Keratinocyte (primary cell): ENCODE measurements around the gene ALPI. TPM values are rescaled to one million over a fixed set of nuclear protein-coding genes. Genes with fewer than 3 reads are reported as not detected.

Experiments
- DNase-seq: peaks from one replicate; pipeline ENCODE4 v3.0.0-alpha.2; 2011; ENCODE audit warnings: low read depth, missing footprints, low spot score
- FAIRE-seq: peaks from 2 replicates; lab custom pipeline; 2011; peaks lifted over from hg19 to GRCh38; lab: Jason Lieb, UNC
- H2AFZ ChIP-seq: 2 replicates; pipeline ENCODE4 v1.6.0; 2012; ENCODE audit warnings: low read length, control low read depth, inconsistent platforms; ENCODE audit not compliant: control insufficient read depth
- H3K27ac ChIP-seq: 2 replicates; pipeline ENCODE4 v1.5.1; 2011; ENCODE audit warnings: low read length; ENCODE audit not compliant: control insufficient read depth, insufficient read depth
- H3K27me3 ChIP-seq: 3 replicates; pipeline ENCODE4 v1.6.0; 2011; ENCODE audit warnings: low read length; ENCODE audit not compliant: control insufficient read depth, insufficient read depth; ENCODE audit errors: extremely low read depth
- H3K36me3 ChIP-seq, 2 experiments: 2 replicates in 1 of 2; 3 replicates in 1 of 2; pipeline ENCODE4 v1.5.1; 2011; ENCODE audit warnings: low read length in 2 of 2, mild to moderate bottlenecking in 1 of 2; ENCODE audit not compliant: control insufficient read depth in 2 of 2, insufficient read depth in 2 of 2; ENCODE audit errors: extremely low read depth in 1 of 2
- H3K4me1 ChIP-seq: 3 replicates; pipeline ENCODE4 v1.5.1; 2011; ENCODE audit warnings: low read length; ENCODE audit not compliant: control insufficient read depth, insufficient read depth; ENCODE audit errors: extremely low read depth
- H3K4me2 ChIP-seq: 3 replicates; pipeline ENCODE4 v1.6.0; 2011; ENCODE audit warnings: low read depth, low read length; ENCODE audit not compliant: control insufficient read depth, insufficient read depth; ENCODE audit errors: extremely low read depth
- H3K4me3 ChIP-seq, 3 experiments: fragments of 200-600 bp in 1 of 3; sonication (generic) in 1 of 3; 2 replicates in 2 of 3; 3 replicates in 1 of 3; pipeline ENCODE4 v1.5.1; 2011 to 2016; ENCODE audit warnings: low read length in 3 of 3, mild to moderate bottlenecking in 3 of 3, control low read depth in 2 of 3, inconsistent platforms in 1 of 3, low read depth in 1 of 3, mixed read lengths in 1 of 3, mixed run types in 1 of 3, moderate library complexity in 1 of 3; ENCODE audit not compliant: control insufficient read depth in 2 of 3, insufficient read depth in 2 of 3; ENCODE audit errors: extremely low read depth in 1 of 3
- H3K79me2 ChIP-seq: 2 replicates; pipeline ENCODE4 v1.6.0; 2012; ENCODE audit warnings: low read length; ENCODE audit not compliant: control insufficient read depth, insufficient read depth
- H3K9ac ChIP-seq: 3 replicates; pipeline ENCODE4 v1.6.0; 2011; ENCODE audit warnings: low read length; ENCODE audit not compliant: control insufficient read depth, insufficient read depth; ENCODE audit errors: extremely low read depth
- H3K9me1 ChIP-seq: 3 replicates; pipeline ENCODE4 v1.6.0; 2011; ENCODE audit warnings: low read length; ENCODE audit not compliant: control insufficient read depth, insufficient read depth; ENCODE audit errors: extremely low read depth
- H3K9me3 ChIP-seq: 2 replicates; pipeline ENCODE4 v1.5.1; 2012; ENCODE audit warnings: low read depth, low read length; ENCODE audit not compliant: control insufficient read depth
- H4K20me1 ChIP-seq: 3 replicates; pipeline ENCODE4 v1.6.0; 2011; ENCODE audit warnings: low read length; ENCODE audit not compliant: control insufficient read depth, insufficient read depth; ENCODE audit errors: extremely low read depth
- CTCF ChIP-seq, 3 experiments: IDR thresholded peaks in 1 of 3; conservative IDR thresholded peaks in 1 of 3; optimal IDR thresholded peaks in 1 of 3; 2 replicates in 2 of 3; 3 replicates in 1 of 3; pipeline versions ENCODE3 to v1.5.1; 2011; ENCODE audit warnings: low read length in 3 of 3, mild to moderate bottlenecking in 3 of 3, moderate library complexity in 2 of 3, control low read depth in 1 of 3, inconsistent platforms in 1 of 3; ENCODE audit not compliant: insufficient read depth in 2 of 3; ENCODE audit errors: extremely low read depth in 1 of 3
- EZH2 ChIP-seq: IDR thresholded peaks from one replicate; pipeline ENCODE4 v1.6.1; 2012; ENCODE audit warnings: inconsistent platforms, mild to moderate bottlenecking, low read length, moderate library complexity
- dilution Hi-C: fragments of 300-500 bp; cut with MboI; formaldehyde crosslinking; loops from one replicate; pipeline ENCODE4 v1.7.0; 2020; ENCODE audit warnings: low sequenced_read_pairs; ENCODE audit not compliant: extremely low pct_ligation_motif_present
- polyA plus RNA-seq, 5 experiments: library from polyadenylated mRNA; depleted of rRNA in 3 of 5; stranded (reverse) in 3 of 5; stranded (forward) in 1 of 5; unstranded in 1 of 5; fragments of >200 nt; gene quantifications; 1 replicate in 1 of 5; 2 replicates in 3 of 5; 3 replicates in 1 of 5; pipeline versions ENCODE4 v1.2.1 to v1.2.3, GENCODE V29; 2011 to 2012; ENCODE audit warnings: missing spikeins in 2 of 5, low read depth in 1 of 5, low replicate concordance in 1 of 5

Gene ALPI
- polyA plus RNA-seq, 1 donor (not counting 4 experiments of a cell fraction or from before 2014, with no cell fraction given), result not detected

GRCh38 chr2:232495292-232495691 is 39.3 kb downstream of the ALPI start:
- Histone ChIP-seq H3K36me3 (no peaks in the 10 kb centered on the region), H2AFZ (no peak overlapping the region), H3K9me3 (no peaks in the 10 kb centered on the region), H3K9ac (no peak overlapping the region), H3K4me1 (no peaks in the 10 kb centered on the region), H3K27ac (no peak overlapping the region), H3K4me2 (no peak overlapping the region), H4K20me1 (no peaks in the 10 kb centered on the region), H3K79me2 (no peaks in the 10 kb centered on the region), H3K27me3 (peaks cover 2% of the 10 kb centered on the region), H3K9me1 (no peaks in the 10 kb centered on the region), H3K4me3 (no peak overlapping the region)
- DNase-seq (no peak), FAIRE-seq (no peak)
- TF ChIP-seq CTCF (optimal IDR thresholded peaks at IDR 0.05 in 1 of 3, IDR thresholded peaks at IDR 0.05 in 1 of 3, conservative IDR thresholded peaks at IDR 0.05 in 1 of 3; ENCODE audit: extremely low read depth in 1 of 3, insufficient read depth in 2 of 3, low read length in 3 of 3) (no peak), EZH2 (no peak)
- dilution Hi-C loops, result no loop called here

- dilution Hi-C loops, result no loop called here
- no peak overlapping the region for H3K9ac ChIP-seq
- H3K9me1 ChIP-seq, result no peaks in the 10 kb centered on the region
- no peak for TF ChIP-seq CTCF (optimal IDR thresholded peaks at IDR 0.05 in 1 of 3, IDR thresholded peaks at IDR 0.05 in 1 of 3, conservative IDR thresholded peaks at IDR 0.05 in 1 of 3; ENCODE audit: extremely low read depth in 1 of 3, insufficient read depth in 2 of 3, low read length in 3 of 3)
- no peak for TF ChIP-seq EZH2
- no peaks in the 10 kb centered on the region for H3K79me2 ChIP-seq
- no peak overlapping the region for H2AFZ ChIP-seq
- no peak overlapping the region for H3K27ac ChIP-seq
- FAIRE-seq (no peak), DNase-seq (no peak)
- peaks cover 9% of the 10 kb centered on the region for H3K27me3 ChIP-seq
- no peak overlapping the region for H3K4me2 ChIP-seq
- H3K4me1 ChIP-seq, result no peaks in the 10 kb centered on the region
- H3K4me3 ChIP-seq, result no peak overlapping the region
- no peaks in the 10 kb centered on the region for H3K36me3 ChIP-seq
- no peaks in the 10 kb centered on the region for H4K20me1 ChIP-seq
- no peaks in the 10 kb centered on the region for H3K9me3 ChIP-seq
Measured at GRCh38 chr2:232496501-232497270, 40.7 kb downstream of the ALPI start.
